OCI-LY3 (cell line): ENCODE data around the gene ZFYVE28.

Source experiments
- H2AFZ ChIP-seq: fragments of 200-600, 300-600 bp; shearing (Covaris generic); 2 replicates; pipeline ENCODE4 v1.6.0; 2014; ENCODE audit warnings: antibody characterized with exemption, low read depth, low read length
- H3K27ac ChIP-seq: fragments of 200-600, 300-600 bp; sonication (generic); 2 replicates; pipeline ENCODE4 v1.5.1; 2014; ENCODE audit warnings: mild to moderate bottlenecking, low read length, moderate library complexity, mixed read lengths
- H3K27me3 ChIP-seq: fragments of 200-600, 300-600 bp; sonication (generic); 2 replicates; pipeline ENCODE4 v1.6.1; 2014; ENCODE audit warnings: low read depth, low read length, mixed read lengths
- H3K36me3 ChIP-seq: fragments of 200-600, 300-600 bp; sonication (generic); replicated peaks from 2 replicates; pipeline ENCODE3; 2014; ENCODE audit warnings: low read depth, low read length, mixed read lengths
- H3K4me1 ChIP-seq: fragments of 300-600, 200-600 bp; sonication (generic); 2 replicates; pipeline ENCODE4 v1.6.1; 2014; ENCODE audit warnings: low read length, mixed read lengths
- H3K4me2 ChIP-seq: fragments of 200-600, 300-600 bp; sonication (generic); 2 replicates; pipeline ENCODE4 v1.6.1; 2014; ENCODE audit warnings: low read length, mixed read lengths
- H3K4me3 ChIP-seq: fragments of 300-600, 200-600 bp; sonication (generic); 2 replicates; pipeline ENCODE4 v1.5.1; 2014; ENCODE audit warnings: antibody characterized with exemption, mild to moderate bottlenecking, low read length, moderate library complexity
- H3K79me2 ChIP-seq: fragments of 300-600, 200-600 bp; shearing (Covaris generic); 2 replicates; pipeline ENCODE4 v1.6.1; 2014; ENCODE audit warnings: mild to moderate bottlenecking, low read length, mixed read lengths
- H3K9ac ChIP-seq: fragments of 300-600, 200-600 bp; shearing (Covaris generic); 2 replicates; pipeline ENCODE4 v1.6.0; 2014; ENCODE audit warnings: mild to moderate bottlenecking, low read length, moderate library complexity
- H3K9me3 ChIP-seq: fragments of 200-600, 300-600 bp; shearing (Covaris generic); 2 replicates; pipeline ENCODE4 v1.6.1; 2014; ENCODE audit warnings: low read length, mixed read lengths; ENCODE audit not compliant: insufficient read depth
- H4K20me1 ChIP-seq: fragments of 200-600, 300-600 bp; sonication (generic); 2 replicates; pipeline ENCODE4 v1.6.1; 2016; ENCODE audit warnings: low read length, mixed read lengths; ENCODE audit not compliant: insufficient read depth
- EZH2phosphoT487 ChIP-seq: fragments of 200-600 bp; shearing (Covaris generic); IDR thresholded peaks from 2 replicates; pipeline ENCODE4 v1.6.1; 2018; ENCODE audit warnings: antibody characterized with exemption, mixed run types, low read depth
- TF ChIP-seq, protein P1 (sequence below): fragments of 200-600, 300-600 bp; sonication (generic); IDR thresholded peaks from 2 replicates; pipeline ENCODE4 v1.5.1; 2014; ENCODE audit warnings: antibody characterized with exemption, low read length, low read depth

ZFYVE28 gene

DNA sequence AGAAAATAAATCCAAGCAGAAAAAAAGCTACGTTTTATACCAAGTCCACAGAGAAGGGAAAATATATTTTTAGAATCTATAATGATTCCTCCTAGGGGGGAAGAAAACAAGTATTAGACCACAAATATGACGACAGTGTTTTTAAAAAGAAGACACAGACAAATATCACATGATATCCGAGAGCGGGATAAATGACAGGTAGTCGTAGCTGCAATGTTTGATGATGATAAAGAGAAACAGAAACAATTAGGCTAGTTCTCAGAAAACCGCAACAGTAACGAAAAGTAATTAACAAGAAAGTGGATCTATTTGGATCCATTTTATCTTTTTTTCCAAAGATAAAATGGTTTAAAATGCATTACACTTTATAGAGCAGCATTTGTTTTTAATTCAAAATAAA, 177.4 kb downstream of the ZFYVE28 start:
- H3K27me3 ChIP-seq = no peaks in the 10 kb centered on the region
- peaks cover 51% of the 10 kb centered on the region for H3K79me2 ChIP-seq
- peaks cover 21% of the 10 kb centered on the region for H3K36me3 ChIP-seq
- peaks cover 35% of the 10 kb centered on the region for H3K4me1 ChIP-seq
- peak overlapping the region; percentile 87 for H3K4me2 ChIP-seq
- peaks cover 25% of the 10 kb centered on the region for H4K20me1 ChIP-seq
- TF ChIP-seq, protein P1, sequence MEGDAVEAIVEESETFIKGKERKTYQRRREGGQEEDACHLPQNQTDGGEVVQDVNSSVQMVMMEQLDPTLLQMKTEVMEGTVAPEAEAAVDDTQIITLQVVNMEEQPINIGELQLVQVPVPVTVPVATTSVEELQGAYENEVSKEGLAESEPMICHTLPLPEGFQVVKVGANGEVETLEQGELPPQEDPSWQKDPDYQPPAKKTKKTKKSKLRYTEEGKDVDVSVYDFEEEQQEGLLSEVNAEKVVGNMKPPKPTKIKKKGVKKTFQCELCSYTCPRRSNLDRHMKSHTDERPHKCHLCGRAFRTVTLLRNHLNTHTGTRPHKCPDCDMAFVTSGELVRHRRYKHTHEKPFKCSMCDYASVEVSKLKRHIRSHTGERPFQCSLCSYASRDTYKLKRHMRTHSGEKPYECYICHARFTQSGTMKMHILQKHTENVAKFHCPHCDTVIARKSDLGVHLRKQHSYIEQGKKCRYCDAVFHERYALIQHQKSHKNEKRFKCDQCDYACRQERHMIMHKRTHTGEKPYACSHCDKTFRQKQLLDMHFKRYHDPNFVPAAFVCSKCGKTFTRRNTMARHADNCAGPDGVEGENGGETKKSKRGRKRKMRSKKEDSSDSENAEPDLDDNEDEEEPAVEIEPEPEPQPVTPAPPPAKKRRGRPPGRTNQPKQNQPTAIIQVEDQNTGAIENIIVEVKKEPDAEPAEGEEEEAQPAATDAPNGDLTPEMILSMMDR = no peak
- no peak for TF ChIP-seq EZH2phosphoT487
- H3K9me3 ChIP-seq = no peaks in the 10 kb centered on the region
- no peak overlapping the region for H2AFZ ChIP-seq
- peak overlapping the region; percentile 93 for H3K4me3 ChIP-seq
- H3K9ac ChIP-seq = peak overlapping the region; percentile 84
- peak overlapping the region; percentile 44; the same call in 1 of the 2 replicates for H3K27ac ChIP-seq

DNA sequence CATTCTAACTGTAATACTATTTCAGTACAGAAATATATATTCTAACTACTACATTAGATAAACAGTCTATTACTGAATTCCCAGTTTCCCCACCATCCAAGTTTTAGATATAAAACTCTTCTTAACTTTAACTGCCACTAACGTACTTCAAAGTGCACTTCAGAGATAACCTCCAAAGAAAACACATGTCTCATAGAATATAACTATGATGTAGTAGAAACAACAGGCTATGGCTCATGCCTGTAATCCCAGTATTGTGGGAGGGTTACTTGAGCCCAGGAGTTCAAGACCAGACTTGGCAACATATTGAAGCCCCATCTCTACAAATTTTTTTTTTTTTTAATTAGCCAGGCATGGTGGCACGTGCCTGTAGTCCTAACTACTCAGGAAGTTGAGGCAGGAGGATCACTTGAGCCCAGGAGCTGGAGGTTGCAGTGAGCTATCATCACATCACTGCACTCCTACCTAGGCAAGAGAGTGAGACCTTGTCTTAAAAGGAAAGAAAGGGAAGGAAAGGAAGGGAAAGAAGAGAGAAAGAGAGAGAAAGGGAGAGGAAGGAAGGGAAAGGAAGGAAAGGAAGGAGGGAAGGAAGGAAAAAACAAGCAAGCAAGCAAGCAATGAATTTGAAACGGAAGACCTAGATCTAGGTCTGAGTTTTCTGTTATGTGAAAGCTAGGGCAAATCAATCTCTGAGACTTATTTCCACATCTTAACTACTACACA, 181.3 kb downstream of the ZFYVE28 start:
- H3K27ac ChIP-seq = no peak overlapping the region
- H3K4me2 ChIP-seq = no peak overlapping the region
- H4K20me1 ChIP-seq = peaks cover 38% of the 10 kb centered on the region
- peaks cover 72% of the 10 kb centered on the region for H3K79me2 ChIP-seq
- H3K9ac ChIP-seq = no peak overlapping the region
- H3K36me3 ChIP-seq = peaks cover 38% of the 10 kb centered on the region
- no peak overlapping the region for H3K4me3 ChIP-seq
- no peaks in the 10 kb centered on the region for H3K9me3 ChIP-seq
- no peak overlapping the region for H2AFZ ChIP-seq
- TF ChIP-seq, protein P1 = no peak
- TF ChIP-seq EZH2phosphoT487 = no peak
- peaks cover 22% of the 10 kb centered on the region for H3K4me1 ChIP-seq
- no peaks in the 10 kb centered on the region for H3K27me3 ChIP-seq

DNA sequence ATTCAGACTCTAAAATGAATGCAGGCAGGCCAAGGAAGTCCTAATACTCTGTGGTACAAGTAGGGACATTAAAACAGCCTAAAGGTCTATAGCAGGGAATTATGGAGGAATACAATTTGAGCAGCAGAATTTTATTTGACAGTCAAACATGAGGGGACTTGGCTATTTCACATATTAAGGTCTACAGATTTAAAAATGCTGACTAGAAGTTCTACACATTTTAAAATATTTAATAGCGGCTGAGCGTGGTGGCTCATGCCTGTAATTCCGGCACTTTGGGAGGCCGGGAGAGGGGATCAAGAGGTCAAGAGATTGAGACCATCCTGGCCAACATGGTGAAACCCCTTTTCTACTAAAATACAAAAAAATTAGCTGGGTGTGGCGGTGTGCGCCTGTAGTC, 187.4 kb downstream of the ZFYVE28 start:
- Histone ChIP-seq H3K9me3 (no peaks in the 10 kb centered on the region), H3K4me3 (no peak overlapping the region), H3K4me1 (no peaks in the 10 kb centered on the region), H3K79me2 (peaks cover 22% of the 10 kb centered on the region), H3K27me3 (no peaks in the 10 kb centered on the region), H3K9ac (no peak overlapping the region), H3K4me2 (no peak overlapping the region), H2AFZ (no peak overlapping the region), H4K20me1 (peaks cover 14% of the 10 kb centered on the region; the same call in 1 of the 2 replicates), H3K36me3 (peaks cover 32% of the 10 kb centered on the region), H3K27ac (no peak overlapping the region)
- TF ChIP-seq, protein P1 = no peak
- TF ChIP-seq EZH2phosphoT487 = no peak

DNA sequence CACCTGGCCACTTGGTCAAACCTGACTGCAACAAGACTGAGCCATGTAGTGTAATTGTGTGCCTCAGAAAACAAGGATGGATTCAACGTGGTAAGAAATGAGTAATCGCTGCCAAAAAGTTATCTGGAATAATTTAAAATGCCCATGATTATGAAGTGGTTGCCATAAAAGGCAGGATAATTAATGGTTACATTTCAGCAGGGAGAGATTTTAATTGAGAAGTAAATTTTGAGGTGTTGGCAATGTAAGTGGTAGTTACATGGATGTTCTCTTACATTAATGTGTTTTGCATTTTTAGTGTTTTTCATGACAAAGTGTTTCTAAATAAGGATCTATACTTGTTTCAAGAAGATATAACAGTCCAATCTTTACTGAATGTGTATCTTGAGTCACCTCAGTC, 192.2 kb downstream of the ZFYVE28 start:
- H3K36me3 ChIP-seq = peaks cover 23% of the 10 kb centered on the region
- no peaks in the 10 kb centered on the region for H3K27me3 ChIP-seq
- H3K9ac ChIP-seq = no peak overlapping the region
- H3K79me2 ChIP-seq = no peaks in the 10 kb centered on the region
- H4K20me1 ChIP-seq = 0 out of 2 replicates have a peak, but pooled peaks cover 3% of the 10 kb centered on the region
- H2AFZ ChIP-seq = no peak overlapping the region
- H3K27ac ChIP-seq = no peak overlapping the region
- no peaks in the 10 kb centered on the region for H3K9me3 ChIP-seq
- H3K4me3 ChIP-seq = no peak overlapping the region
- no peak for TF ChIP-seq EZH2phosphoT487
- TF ChIP-seq, protein P1 = no peak
- H3K4me1 ChIP-seq = no peaks in the 10 kb centered on the region
- no peak overlapping the region for H3K4me2 ChIP-seq
